Lower leg skin (tissue), 3 donors: ENCODE data around the gene FCMR.

ENCODE experiments used
- CTCF ChIP-seq, 3 donors: fragments of 450-650 bp; IDR thresholded peaks; one replicate each; pipeline ENCODE4 v1.5.1; 2016; ENCODE audit warnings: antibody characterized with exemption in 3 of 3, mild to moderate bottlenecking in 3 of 3, moderate library complexity in 2 of 3
- POLR2A ChIP-seq, 2 donors: fragments of 450-650 bp; IDR thresholded peaks; one replicate each; pipeline ENCODE4 v1.6.1; 2016 to 2017; ENCODE audit warnings: antibody characterized with exemption in 2 of 2, mild to moderate bottlenecking in 1 of 2, moderate library complexity in 1 of 2

DNA sequence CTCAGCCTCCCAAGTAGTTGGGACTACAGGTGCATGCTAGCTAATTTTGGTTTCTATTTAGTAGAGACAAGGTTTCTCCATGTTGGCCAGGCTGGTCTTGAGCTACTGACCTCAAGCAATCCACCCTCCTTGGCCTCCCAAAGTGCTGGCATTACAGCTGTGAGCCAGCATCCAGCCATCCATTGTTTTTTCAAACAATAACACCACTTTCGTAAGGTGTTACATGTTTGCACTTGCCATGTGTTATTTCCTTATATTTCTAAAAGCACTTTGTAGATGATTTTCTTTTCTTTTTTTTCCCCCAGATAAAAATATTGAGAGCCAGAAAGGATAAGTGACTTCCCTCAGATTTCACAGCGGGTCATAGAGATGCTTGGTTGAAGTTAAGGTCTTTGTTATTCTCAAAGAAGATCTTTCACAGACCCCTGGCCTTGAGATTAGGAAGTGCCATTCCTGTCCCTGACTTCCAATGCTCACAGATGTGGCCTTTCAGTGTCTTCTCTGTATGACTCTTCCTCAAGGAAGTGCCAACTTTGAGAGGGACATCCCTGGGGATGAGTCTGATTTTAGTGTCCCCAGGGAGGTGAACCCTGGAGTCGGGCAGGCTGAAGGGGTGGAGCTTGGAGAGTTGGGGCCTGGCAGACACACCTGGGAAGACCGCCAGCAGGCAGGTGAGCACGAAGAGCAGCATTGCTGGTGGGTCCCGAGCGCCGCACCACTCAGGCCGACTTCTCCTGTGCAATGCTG lies 18.3 kb upstream of the FCMR start:
- TF ChIP-seq CTCF (IDR thresholded peaks at IDR 0.05) (no peak), POLR2A (IDR thresholded peaks at IDR 0.05) (no peak)
